HepG2 (cell line): ENCODE results near the gene C22orf42. TPM values are rescaled to one million over a fixed set of nuclear protein-coding genes. Genes with fewer than 3 reads are reported as not detected.

Experiments used
- ARHGAP35 ChIP-seq: sonication (generic); formaldehyde crosslinking; IDR thresholded peaks from 2 replicates; pipeline ENCODE4 v1.9.0; 2022; ENCODE audit warnings: mild to moderate bottlenecking, inconsistent platforms, moderate library complexity, missing genetic modification reagents, borderline replicate concordance
- ATM ChIP-seq: fragments of 450-650 bp; IDR thresholded peaks from 2 replicates; pipeline ENCODE4 v1.7.1; 2017; ENCODE audit warnings: mild to moderate bottlenecking, borderline replicate concordance
- BORCS8-MEF2B ChIP-seq: sonication (generic); formaldehyde crosslinking; IDR thresholded peaks from 2 replicates; pipeline ENCODE4 v1.8.0; 2022; ENCODE audit warnings: mild to moderate bottlenecking, missing genetic modification reagents
- CTCF ChIP-seq: sonication (generic); formaldehyde crosslinking; IDR thresholded peaks from 2 replicates; pipeline ENCODE4 v1.5.0; 2020; ENCODE audit warnings: mild to moderate bottlenecking, missing genetic modification reagents, moderate library complexity
- EP300 ChIP-seq, 3 experiments: sonication (generic) in 1 of 3; formaldehyde crosslinking in 1 of 3; IDR thresholded peaks; 2 replicates each; pipeline versions ENCODE4 v1.5.1 to v1.6.1; 2011 to 2020; ENCODE audit warnings: low read depth in 2 of 3, low read length in 2 of 3, borderline replicate concordance in 1 of 3, improper control_type of control experiment in 1 of 3, mild to moderate bottlenecking in 1 of 3, missing genetic modification reagents in 1 of 3, moderate library complexity in 1 of 3
- PAWR ChIP-seq: sonication (generic); formaldehyde crosslinking; IDR thresholded peaks from 2 replicates; pipeline ENCODE4 v1.4.0; 2020; ENCODE audit warnings: missing genetic modification reagents, mild to moderate bottlenecking, borderline replicate concordance
- PHF20 ChIP-seq: sonication (generic); formaldehyde crosslinking; IDR thresholded peaks from 2 replicates; pipeline ENCODE4 v1.5.0; 2020; ENCODE audit warnings: mild to moderate bottlenecking, missing genetic modification reagents
- PHF21A ChIP-seq: sonication (generic); formaldehyde crosslinking; IDR thresholded peaks from 2 replicates; pipeline ENCODE4 v1.5.0; 2020; ENCODE audit warnings: mild to moderate bottlenecking, missing genetic modification reagents
- RCOR2 ChIP-seq: IDR thresholded peaks from 2 replicates; pipeline ENCODE4 v1.6.1; 2016; ENCODE audit warnings: missing biosample characterization, missing genetic modification reagents
- TFE3 ChIP-seq: IDR thresholded peaks from 2 replicates; pipeline ENCODE4 v1.6.1; 2016
- ZNF10 ChIP-seq: sonication (generic); formaldehyde crosslinking; IDR thresholded peaks from 2 replicates; pipeline ENCODE4 v1.4.0; 2020; ENCODE audit warnings: mild to moderate bottlenecking, low read depth, missing genetic modification reagents, borderline replicate concordance
- ZNF138 ChIP-seq: sonication (generic); formaldehyde crosslinking; IDR thresholded peaks from 2 replicates; pipeline ENCODE4 v1.5.0; 2020; ENCODE audit warnings: mild to moderate bottlenecking, low read depth, missing genetic modification reagents
- ZNF556 ChIP-seq: sonication (generic); formaldehyde crosslinking; IDR thresholded peaks from 2 replicates; pipeline ENCODE4 v1.4.0; 2020; ENCODE audit warnings: mild to moderate bottlenecking, missing genetic modification reagents, borderline replicate concordance
- ZNF615 ChIP-seq: sonication (generic); formaldehyde crosslinking; IDR thresholded peaks from 2 replicates; pipeline ENCODE4 v1.5.0; 2020; ENCODE audit warnings: mild to moderate bottlenecking, missing genetic modification reagents, borderline replicate concordance
- ZNF879 ChIP-seq: sonication (generic); formaldehyde crosslinking; IDR thresholded peaks from 2 replicates; pipeline ENCODE4 v1.8.1; 2023; ENCODE audit warnings: missing genetic modification reagents
- polyA plus RNA-seq, 8 experiments: library from polyadenylated mRNA; depleted of rRNA in 3 of 8; stranded (reverse) in 7 of 8; unstranded in 1 of 8; fragments of >200 nt; fragmentation: Illumina TruSeq in 4 of 8; extraction: Trizol in 4 of 8; gene quantifications; 2 replicates each; pipeline versions ENCODE4 v1.2.1 to v1.2.3, GENCODE V29; 2011 to 2016; ENCODE audit warnings: low read depth in 4 of 8, missing spikeins in 1 of 8, mixed read lengths in 1 of 8; ENCODE audit not compliant: insufficient read depth in 1 of 8
- total RNA-seq, 5 experiments: library from RNA; depleted of rRNA; stranded (reverse); fragments of >200 nt; fragmentation: Illumina TruSeq; extraction: Trizol; gene quantifications; 2 replicates each; pipeline ENCODE4 v1.2.3, GENCODE V29; 2016; ENCODE audit warnings: low read depth in 1 of 5
- TF ChIP-seq, protein P1 (sequence below): sonication (generic); formaldehyde crosslinking; IDR thresholded peaks from 2 replicates; pipeline ENCODE4 v1.5.0; 2020; ENCODE audit warnings: mild to moderate bottlenecking, missing genetic modification reagents, borderline replicate concordance

The C22orf42 gene
- total and polyA plus RNA-seq, 2 of the 13 experiments (the other 11 are each of a cell fraction or from before 2014, with no cell fraction given) = not detected

GRCh38 chr22:32206774-32207758 is 48.0 kb upstream of the C22orf42 start (continued):
- TF ChIP-seq ARHGAP35 (CRISPR knock-in tag) = no peak
- TF ChIP-seq BORCS8-MEF2B = no peak
- TF ChIP-seq PHF21A = no peak
- no peak for TF ChIP-seq ZNF10 (CRISPR knock-in tag)
- TF ChIP-seq ZNF556 = no peak
- TF ChIP-seq CTCF (CRISPR knock-in tag) = peak; percentile 70
- no peak for TF ChIP-seq PHF20
- no peak for TF ChIP-seq TFE3 (CRISPR knock-in tag)
- no peak for TF ChIP-seq PAWR (CRISPR knock-in tag)
- no peak for TF ChIP-seq ATM
- no peak for TF ChIP-seq RCOR2 (CRISPR knock-in tag)
- no peak for TF ChIP-seq ZNF615 (CRISPR knock-in tag)
- TF ChIP-seq, protein P1, sequence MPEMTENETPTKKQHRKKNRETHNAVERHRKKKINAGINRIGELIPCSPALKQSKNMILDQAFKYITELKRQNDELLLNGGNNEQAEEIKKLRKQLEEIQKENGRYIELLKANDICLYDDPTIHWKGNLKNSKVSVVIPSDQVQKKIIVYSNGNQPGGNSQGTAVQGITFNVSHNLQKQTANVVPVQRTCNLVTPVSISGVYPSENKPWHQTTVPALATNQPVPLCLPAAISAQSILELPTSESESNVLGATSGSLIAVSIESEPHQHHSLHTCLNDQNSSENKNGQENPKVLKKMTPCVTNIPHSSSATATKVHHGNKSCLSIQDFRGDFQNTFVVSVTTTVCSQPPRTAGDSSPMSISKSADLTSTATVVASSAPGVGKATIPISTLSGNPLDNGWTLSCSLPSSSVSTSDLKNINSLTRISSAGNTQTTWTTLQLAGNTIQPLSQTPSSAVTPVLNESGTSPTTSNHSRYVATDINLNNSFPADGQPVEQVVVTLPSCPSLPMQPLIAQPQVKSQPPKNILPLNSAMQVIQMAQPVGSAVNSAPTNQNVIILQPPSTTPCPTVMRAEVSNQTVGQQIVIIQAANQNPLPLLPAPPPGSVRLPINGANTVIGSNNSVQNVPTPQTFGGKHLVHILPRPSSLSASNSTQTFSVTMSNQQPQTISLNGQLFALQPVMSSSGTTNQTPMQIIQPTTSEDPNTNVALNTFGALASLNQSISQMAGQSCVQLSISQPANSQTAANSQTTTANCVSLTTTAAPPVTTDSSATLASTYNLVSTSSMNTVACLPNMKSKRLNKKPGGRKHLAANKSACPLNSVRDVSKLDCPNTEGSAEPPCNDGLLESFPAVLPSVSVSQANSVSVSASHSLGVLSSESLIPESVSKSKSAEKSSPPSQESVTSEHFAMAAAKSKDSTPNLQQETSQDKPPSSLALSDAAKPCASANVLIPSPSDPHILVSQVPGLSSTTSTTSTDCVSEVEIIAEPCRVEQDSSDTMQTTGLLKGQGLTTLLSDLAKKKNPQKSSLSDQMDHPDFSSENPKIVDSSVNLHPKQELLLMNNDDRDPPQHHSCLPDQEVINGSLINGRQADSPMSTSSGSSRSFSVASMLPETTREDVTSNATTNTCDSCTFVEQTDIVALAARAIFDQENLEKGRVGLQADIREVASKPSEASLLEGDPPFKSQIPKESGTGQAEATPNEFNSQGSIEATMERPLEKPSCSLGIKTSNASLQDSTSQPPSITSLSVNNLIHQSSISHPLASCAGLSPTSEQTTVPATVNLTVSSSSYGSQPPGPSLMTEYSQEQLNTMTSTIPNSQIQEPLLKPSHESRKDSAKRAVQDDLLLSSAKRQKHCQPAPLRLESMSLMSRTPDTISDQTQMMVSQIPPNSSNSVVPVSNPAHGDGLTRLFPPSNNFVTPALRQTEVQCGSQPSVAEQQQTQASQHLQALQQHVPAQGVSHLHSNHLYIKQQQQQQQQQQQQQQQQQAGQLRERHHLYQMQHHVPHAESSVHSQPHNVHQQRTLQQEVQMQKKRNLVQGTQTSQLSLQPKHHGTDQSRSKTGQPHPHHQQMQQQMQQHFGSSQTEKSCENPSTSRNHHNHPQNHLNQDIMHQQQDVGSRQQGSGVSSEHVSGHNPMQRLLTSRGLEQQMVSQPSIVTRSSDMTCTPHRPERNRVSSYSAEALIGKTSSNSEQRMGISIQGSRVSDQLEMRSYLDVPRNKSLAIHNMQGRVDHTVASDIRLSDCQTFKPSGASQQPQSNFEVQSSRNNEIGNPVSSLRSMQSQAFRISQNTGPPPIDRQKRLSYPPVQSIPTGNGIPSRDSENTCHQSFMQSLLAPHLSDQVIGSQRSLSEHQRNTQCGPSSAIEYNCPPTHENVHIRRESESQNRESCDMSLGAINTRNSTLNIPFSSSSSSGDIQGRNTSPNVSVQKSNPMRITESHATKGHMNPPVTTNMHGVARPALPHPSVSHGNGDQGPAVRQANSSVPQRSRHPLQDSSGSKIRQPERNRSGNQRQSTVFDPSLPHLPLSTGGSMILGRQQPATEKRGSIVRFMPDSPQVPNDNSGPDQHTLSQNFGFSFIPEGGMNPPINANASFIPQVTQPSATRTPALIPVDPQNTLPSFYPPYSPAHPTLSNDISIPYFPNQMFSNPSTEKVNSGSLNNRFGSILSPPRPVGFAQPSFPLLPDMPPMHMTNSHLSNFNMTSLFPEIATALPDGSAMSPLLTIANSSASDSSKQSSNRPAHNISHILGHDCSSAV (CRISPR knock-in tag) = no peak
- no peak for TF ChIP-seq ZNF138 (CRISPR knock-in tag)
- no peak for TF ChIP-seq ZNF879
- TF ChIP-seq EP300 (IDR thresholded peaks at IDR 0.05; ENCODE audit: low read depth in 2 of 2, low read length in 2 of 2) = no peak
- TF ChIP-seq EP300 (CRISPR knock-in tag; IDR thresholded peaks at IDR 0.05; ENCODE audit: borderline replicate concordance) = no peak
